HG03095 (cell line): ENCODE data around the gene TNNT2.

Experiments
- ATAC-seq: cut with Tn5 transposase; IDR thresholded peaks from one replicate; pipeline ENCODE4 v1.9.1; 2021; ENCODE audit warnings: moderate library complexity; ENCODE audit not compliant: unreplicated experiment

TNNT2 gene

GRCh38 chr1:201377611-201378092, at the start of gene TNNT2:
TNNT2 (minus strand) TSS chr1:201377680; CDS start chr1:201373254, 4,426 bp downstream.
- no peak for ATAC-seq

- no peak for ATAC-seq
These were observed 49.2 kb upstream of the TNNT2 start for GRCh38 chr1:201426479-201427310.

GRCh38 chr1:201424146-201424545, 46.7 kb upstream of the TNNT2 start:
- ATAC-seq: no peak

DNA sequence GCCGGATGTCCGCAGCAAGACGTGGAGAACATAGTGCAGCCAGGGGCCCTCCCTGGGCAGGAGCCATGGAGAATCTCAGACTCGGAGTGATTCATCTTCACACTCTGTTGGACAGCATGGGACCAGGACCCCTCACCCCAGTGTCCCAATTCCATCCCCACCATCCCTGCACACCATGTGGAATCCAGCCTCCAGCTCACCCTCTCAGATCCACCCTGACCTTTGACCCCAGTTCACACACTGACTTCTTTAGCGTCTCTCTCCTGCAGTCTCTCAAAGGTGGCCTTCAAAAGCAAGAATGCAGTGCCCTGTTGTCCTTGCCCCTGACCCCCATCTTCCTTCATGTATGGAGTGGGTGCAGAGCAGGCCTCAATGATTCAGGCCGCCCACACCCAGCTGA, 46.2 kb upstream of the TNNT2 start:
- ATAC-seq: no peak

DNA sequence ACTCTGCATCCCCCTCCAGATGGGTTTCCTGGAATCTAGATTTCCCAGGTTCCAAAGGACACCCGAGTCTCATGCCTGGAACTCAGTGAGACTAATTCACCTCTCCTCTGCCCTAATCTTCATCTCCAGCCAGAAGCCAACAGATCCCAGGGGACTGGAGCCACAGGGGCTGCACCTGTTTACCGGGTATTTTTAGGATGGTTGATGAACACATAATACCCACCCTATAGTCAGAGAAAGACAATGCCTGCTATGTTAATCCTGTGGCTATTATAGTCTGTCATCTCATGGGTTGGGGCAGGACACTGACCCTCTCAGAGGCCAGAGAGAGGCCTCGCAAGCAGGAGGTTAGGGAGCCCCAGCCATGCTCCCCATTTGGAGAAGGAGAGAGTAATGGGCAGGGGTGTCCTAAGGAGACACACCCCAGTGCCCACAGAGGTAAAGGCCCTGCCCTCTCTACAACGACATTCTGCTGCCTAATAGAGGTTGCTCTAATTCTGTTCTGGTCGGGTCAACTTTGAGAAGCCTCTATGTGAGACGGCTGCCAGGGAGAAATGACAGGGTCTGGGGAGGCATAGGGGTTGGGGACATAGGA, 45.1 kb upstream of the TNNT2 start:
- ATAC-seq: no peak

GRCh38 chr1:201422026-201422425, 44.5 kb upstream of the TNNT2 start:
- no peak for ATAC-seq

GRCh38 chr1:201421041-201421440, 43.6 kb upstream of the TNNT2 start:
- no peak for ATAC-seq

GRCh38 chr1:201420608-201421002, 43.1 kb upstream of the TNNT2 start:
- ATAC-seq: no peak

DNA sequence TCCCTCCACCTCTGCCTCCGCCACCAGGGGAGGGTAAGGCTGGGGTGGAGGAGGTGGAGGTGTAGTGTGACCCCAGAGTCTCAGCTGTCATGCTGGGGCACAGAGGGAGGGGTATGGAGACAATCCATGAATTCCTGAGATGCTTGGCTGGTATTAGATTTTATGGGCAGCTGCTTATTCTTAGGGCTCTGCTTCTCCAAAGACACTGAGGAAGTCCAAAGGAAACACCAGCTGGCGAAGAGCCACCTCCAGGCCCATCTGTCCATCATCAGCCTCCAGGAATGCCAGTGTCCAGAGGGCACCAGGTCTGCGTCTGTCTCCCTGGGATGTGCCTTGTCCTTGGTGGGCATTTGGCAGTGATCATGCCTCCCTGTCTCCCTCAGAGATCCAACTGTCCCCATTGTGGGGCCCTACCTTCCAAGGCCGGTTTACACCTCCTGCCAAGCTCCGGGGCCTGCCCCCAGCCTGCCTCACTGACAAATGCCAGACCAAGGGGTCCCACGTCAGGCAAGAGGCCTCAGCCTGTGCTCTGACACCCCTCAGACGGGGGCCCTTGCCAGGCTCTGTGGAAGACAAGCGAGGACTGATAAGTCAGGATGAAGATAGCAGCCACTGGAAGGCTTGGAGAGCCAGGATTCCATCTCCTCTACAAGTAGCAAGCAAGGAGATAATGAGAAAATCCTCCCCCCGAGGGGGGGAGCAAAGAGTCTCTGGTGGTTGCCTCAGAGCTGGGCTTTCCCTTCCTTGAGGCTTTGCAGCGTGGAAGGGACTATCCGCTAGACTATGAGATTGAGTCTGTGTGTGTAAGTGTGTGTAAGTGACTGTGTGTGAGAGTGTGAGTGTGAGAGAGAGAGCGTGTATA, 42.5 kb upstream of the TNNT2 start:
- no peak for ATAC-seq

- ATAC-seq: no peak
These were observed 41.8 kb upstream of the TNNT2 start for GRCh38 chr1:201419256-201419655.

DNA sequence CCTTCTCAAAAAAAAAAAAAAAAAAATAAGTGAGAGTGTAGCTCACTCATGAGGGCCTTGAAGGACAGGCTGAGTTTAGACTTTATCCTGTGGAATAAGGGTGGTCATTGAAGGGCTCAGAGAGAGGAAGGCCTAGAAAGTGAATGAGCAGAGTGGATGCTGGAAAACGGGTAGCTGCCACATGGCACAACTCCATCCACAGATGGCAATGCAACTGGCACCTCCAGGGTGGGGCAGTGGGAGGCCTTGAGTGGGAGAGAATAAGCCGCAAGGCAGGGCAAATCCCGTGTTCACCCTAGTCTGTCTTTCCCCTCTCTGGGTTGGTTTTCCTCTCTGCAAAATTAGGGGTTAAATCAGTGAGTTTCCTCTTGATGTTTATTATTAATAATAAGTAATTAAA, 41.0 kb upstream of the TNNT2 start:
- no peak for ATAC-seq

GRCh38 chr1:201414051-201414738, 36.7 kb upstream of the TNNT2 start:
- ATAC-seq: no peak

DNA sequence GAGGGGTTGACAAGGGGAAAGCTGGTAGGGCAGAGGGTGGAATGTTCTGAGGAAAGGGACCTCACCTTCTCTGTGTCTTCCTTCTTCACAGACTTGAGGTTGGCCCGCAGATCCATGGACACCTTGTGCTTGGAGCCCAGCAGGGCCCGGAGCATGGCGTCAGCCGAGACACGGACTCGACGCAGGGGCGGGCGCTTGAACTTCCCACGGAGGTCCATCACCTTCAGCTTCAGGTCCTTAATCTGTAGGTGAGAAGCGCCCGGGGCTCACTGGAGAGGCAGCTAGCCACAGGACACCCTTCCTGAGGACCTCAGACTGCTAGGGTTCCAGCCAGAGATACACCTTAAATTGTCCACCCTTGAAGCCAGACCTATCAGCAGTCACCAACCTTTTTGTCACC, 33.8 kb upstream of the TNNT2 start:
- no peak for ATAC-seq

DNA sequence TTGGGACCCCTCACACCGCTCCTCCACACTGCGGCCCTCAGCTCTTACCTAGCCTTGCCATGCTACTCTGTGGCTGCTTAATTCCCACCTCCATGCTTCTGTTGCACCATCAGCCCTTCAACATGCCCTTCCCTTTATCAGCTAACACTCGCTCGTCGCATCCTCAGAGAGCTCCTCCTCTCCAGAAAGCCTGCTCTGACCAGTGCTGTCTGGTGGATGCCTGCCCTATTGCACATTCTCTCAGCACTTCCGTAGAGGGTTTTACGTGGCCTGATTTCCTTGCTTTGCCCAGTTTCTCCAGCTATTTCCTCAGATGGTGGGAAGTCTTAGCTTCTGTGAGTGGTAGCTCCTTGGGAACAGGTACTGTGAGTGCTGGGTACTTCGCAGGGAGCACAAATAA, 32.0 kb upstream of the TNNT2 start:
- ATAC-seq: no peak

GRCh38 chr1:201408834-201409200, 31.3 kb upstream of the TNNT2 start:
- no peak for ATAC-seq

- ATAC-seq: no peak
These were observed 30.8 kb upstream of the TNNT2 start for GRCh38 chr1:201408176-201408833.

DNA sequence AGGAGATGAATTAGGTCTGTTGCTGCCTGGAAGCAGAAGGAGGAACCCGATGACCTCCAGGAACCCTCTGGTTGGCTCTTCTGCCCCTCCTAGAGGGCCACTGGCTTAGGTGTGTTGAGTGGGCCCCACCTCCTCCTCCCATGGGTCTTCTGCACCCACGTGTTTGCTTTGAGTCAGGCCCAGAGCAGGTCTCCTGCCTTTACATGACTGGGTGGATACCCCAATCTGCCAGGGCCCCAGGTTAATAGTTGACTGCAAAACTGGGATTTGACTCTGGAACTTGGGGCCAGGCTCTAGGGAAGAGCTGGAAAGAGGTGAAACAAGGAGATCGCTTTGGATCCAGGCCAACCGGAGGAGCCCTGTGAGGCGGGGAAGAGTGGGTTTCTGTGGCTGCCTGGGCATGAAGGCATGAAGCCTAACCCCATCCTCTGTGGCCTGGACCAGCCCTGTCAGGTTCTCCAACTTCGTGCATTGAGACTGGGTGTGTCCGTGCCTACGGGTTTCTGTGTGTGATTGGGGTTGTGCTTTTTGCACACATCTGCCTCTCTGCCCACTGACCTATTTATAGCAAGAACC, 29.4 kb upstream of the TNNT2 start:
- ATAC-seq: no peak

- ATAC-seq: peak; percentile 47
These were observed 28.0 kb upstream of the TNNT2 start for GRCh38 chr1:201405484-201405831.

GRCh38 chr1:201404722-201405483, 27.4 kb upstream of the TNNT2 start:
- ATAC-seq: no peak
